Liver (tissue), 9 donors: ENCODE measurements around the gene NEK6. TPM values are rescaled to one million over a fixed set of nuclear protein-coding genes. Genes with fewer than 3 reads are reported as not detected.

Source experiments
- DNase-seq: peaks from one replicate; pipeline ENCODE4 v3.0.0-alpha.2; 2017; ENCODE audit warnings: low spot score
- H3K27ac ChIP-seq, 2 donors: one replicate each; pipeline ENCODE4 v1.7.0; 2013; ENCODE audit warnings: inconsistent platforms in 2 of 2, low read length in 2 of 2, control low read depth in 1 of 2, low read depth in 1 of 2, mild to moderate bottlenecking in 1 of 2
- H3K27me3 ChIP-seq, 4 donors: one replicate each; pipeline versions ENCODE4 v1.6.1 to v1.7.0; 2013; ENCODE audit warnings: low read length in 3 of 4, inconsistent platforms in 1 of 4, mild to moderate bottlenecking in 1 of 4, moderate library complexity in 1 of 4; ENCODE audit not compliant: control insufficient read depth in 4 of 4, insufficient read depth in 4 of 4
- H3K36me3 ChIP-seq, 4 donors: one replicate each; pipeline versions ENCODE4 v1.6.1 to v1.7.0; 2013; ENCODE audit warnings: low read length in 3 of 4, mild to moderate bottlenecking in 3 of 4, low read depth in 1 of 4, moderate library complexity in 1 of 4; ENCODE audit not compliant: control insufficient read depth in 4 of 4, insufficient read depth in 3 of 4
- H3K4me1 ChIP-seq, 4 donors: one replicate each; pipeline versions ENCODE4 v1.6.1 to v1.7.0; 2013; ENCODE audit warnings: low read length in 3 of 4, mild to moderate bottlenecking in 3 of 4, moderate library complexity in 1 of 4; ENCODE audit not compliant: control insufficient read depth in 4 of 4, insufficient read depth in 4 of 4
- H3K4me3 ChIP-seq, 3 donors: one replicate each; pipeline versions ENCODE4 v1.6.1 to v1.7.0; 2013; ENCODE audit warnings: low read length in 3 of 3, control low read depth in 1 of 3, low read depth in 1 of 3, mild to moderate bottlenecking in 1 of 3
- H3K9ac ChIP-seq, 2 donors: one replicate each; pipeline ENCODE4 v1.7.0; 2013; ENCODE audit warnings: low read length in 2 of 2, mild to moderate bottlenecking in 2 of 2, moderate library complexity in 2 of 2, control low read depth in 1 of 2, low read depth in 1 of 2
- H3K9me3 ChIP-seq, 4 donors: one replicate each; pipeline versions ENCODE4 v1.6.1 to v1.7.0; 2013; ENCODE audit warnings: low read length in 3 of 4; ENCODE audit not compliant: control insufficient read depth in 4 of 4
- CTCF ChIP-seq: fragments of 150-350 bp; IDR thresholded peaks from 2 replicates; pipeline ENCODE4 v1.5.1; 2017; ENCODE audit warnings: improper control_type of control experiment, low read depth, low read length; ENCODE audit not compliant: missing input control
- EGR1 ChIP-seq, 2 donors: IDR thresholded peaks; 2 replicates each; pipeline ENCODE4 v1.6.1; 2016 to 2018; ENCODE audit warnings: antibody characterized with exemption in 2 of 2, low read depth in 2 of 2
- FOXA1 ChIP-seq: IDR thresholded peaks from 2 replicates; pipeline ENCODE4 v1.6.1; 2016; ENCODE audit warnings: antibody characterized with exemption
- FOXA2 ChIP-seq: IDR thresholded peaks from 2 replicates; pipeline ENCODE4 v1.6.1; 2016; ENCODE audit warnings: antibody characterized with exemption
- GABPA ChIP-seq, 2 donors: IDR thresholded peaks in 1 of 2; conservative IDR thresholded peaks in 1 of 2; 2 replicates each; pipeline ENCODE4 v1.6.1; 2016; ENCODE audit warnings: antibody characterized with exemption in 2 of 2, mild to moderate bottlenecking in 1 of 2, moderate library complexity in 1 of 2
- HNF4A ChIP-seq, 2 donors: conservative IDR thresholded peaks; 2 replicates each; pipeline ENCODE4 v1.6.1; 2016; ENCODE audit warnings: antibody characterized with exemption in 2 of 2, mild to moderate bottlenecking in 2 of 2
- HNF4G ChIP-seq: IDR thresholded peaks from 2 replicates; pipeline ENCODE4 v1.6.1; 2016; ENCODE audit warnings: antibody characterized with exemption
- JUND ChIP-seq, 2 donors: IDR thresholded peaks; 2 replicates each; pipeline ENCODE4 v1.6.1; 2016; ENCODE audit warnings: antibody characterized with exemption in 2 of 2
- MAX ChIP-seq: IDR thresholded peaks from 2 replicates; pipeline ENCODE4 v1.6.1; 2016; ENCODE audit warnings: antibody characterized with exemption
- NR2F2 ChIP-seq: IDR thresholded peaks from 2 replicates; pipeline ENCODE4 v1.6.1; 2016; ENCODE audit warnings: antibody characterized with exemption
- RAD21 ChIP-seq, 2 donors: IDR thresholded peaks; 2 replicates each; pipeline ENCODE4 v1.6.1; 2016; ENCODE audit warnings: antibody characterized with exemption in 2 of 2, mild to moderate bottlenecking in 2 of 2
- RXRA ChIP-seq, 2 donors: IDR thresholded peaks; 2 replicates each; pipeline ENCODE4 v1.6.1; 2017 to 2018; ENCODE audit warnings: antibody characterized with exemption in 2 of 2, mild to moderate bottlenecking in 1 of 2
- TAF1 ChIP-seq: conservative IDR thresholded peaks from 2 replicates; pipeline ENCODE4 v1.6.1; 2016; ENCODE audit warnings: antibody characterized with exemption, mild to moderate bottlenecking
- YY1 ChIP-seq: IDR thresholded peaks from 2 replicates; pipeline ENCODE4 v1.6.1; 2016; ENCODE audit warnings: antibody characterized with exemption, mild to moderate bottlenecking
- ZBTB33 ChIP-seq: IDR thresholded peaks from 2 replicates; pipeline ENCODE4 v1.6.1; 2016; ENCODE audit warnings: antibody characterized with exemption
- WGBS: extraction: QIAGEN DNeasy Blood & Tissue Kit; methylation state at CpG from one replicate; pipeline ENCODE4 v1.1.7; 2013; 5-methylcytosine and 5-hydroxymethylcytosine counted together
- polyA plus RNA-seq, 2 donors: library from polyadenylated mRNA; stranded (reverse) in 1 of 2; unstranded in 1 of 2; fragments of 200-250 nt in 1 of 2; fragments of >200 nt in 1 of 2; fragmentation: Nextera tagmentation in 1 of 2; extraction: Ambion mirVana in 1 of 2; gene quantifications; one replicate each; pipeline versions ENCODE4 v1.2.1 to v1.2.3, GENCODE V29; 2013 to 2015
- total RNA-seq, 2 donors: library from RNA; depleted of rRNA; stranded (reverse); fragments of >200 nt; gene quantifications; one replicate each; pipeline ENCODE4 v1.2.3, GENCODE V29; 2014
- donor health status: healthy.
- donor health status: healthy.
- donor health status: healthy.
- donor health status: healthy.
- donor health status: healthy.

Gene NEK6
- total and polyA plus RNA-seq, 4 donors: 32.5 to 49.7 (median 42.5) TPM

GRCh38 chr9:124339603-124340146 is 81.9 kb downstream of the NEK6 start (continued):
- no peak for TF ChIP-seq MAX

GRCh38 chr9:124340219-124341069 is 82.7 kb downstream of the NEK6 start:
- H3K36me3 ChIP-seq: peaks cover 9 to 70% (median 26%) of the 10 kb centered on the region in 4 donors
- no peak overlapping the region for H3K9ac ChIP-seq
- H3K4me1 ChIP-seq: no peaks in the 10 kb centered on the region
- TF ChIP-seq GABPA (IDR thresholded peaks at IDR 0.05 in 1 of 2, conservative IDR thresholded peaks at IDR 0.05 in 1 of 2) (no peak), HNF4G (no peak), YY1 (no peak), CTCF (no peak), JUND (IDR thresholded peaks at IDR 0.05) (no peak), FOXA1 (no peak), NR2F2 (no peak), TAF1 (no peak), RXRA (IDR thresholded peaks at IDR 0.05) (no peak), HNF4A (conservative IDR thresholded peaks at IDR 0.05) (no peak), FOXA2 (no peak), MAX (no peak), EGR1 (IDR thresholded peaks at IDR 0.05; ENCODE audit: low read depth in 2 of 2) (no peak), RAD21 (IDR thresholded peaks at IDR 0.05) (no peak), ZBTB33 (no peak)
- H3K9me3 ChIP-seq: peaks cover 0 to 6% (median 4%) of the 10 kb centered on the region in 4 donors
- no peak for DNase-seq
- no peak overlapping the region for H3K4me3 ChIP-seq
- no peak overlapping the region for H3K27ac ChIP-seq
- no peaks in the 10 kb centered on the region for H3K27me3 ChIP-seq
- 90% methylated on average over 18 of the region's 18 CpGs for WGBS
